Endothelial cell of umbilical vein (primary cell): Measurements from ENCODE around the gene HECTD1. TPM values are rescaled to one million over a fixed set of nuclear protein-coding genes. Genes with fewer than 3 reads are reported as not detected.

Experiments used
- BruUV-seq: library from RNA; stranded (reverse); fragments of 400-500 nt; replicated peaks from 2 replicates; lab custom pipeline; 2021; lab: Mats Ljungman, UMichigan
- CTCF ChIA-PET: fragments of 300-600, 350-600 bp; sonication (Branson Sonifier 250); formaldehyde crosslinking; loops from one replicate; lab custom pipeline; 2021; ENCODE audit warnings: antibody characterized with exemption, inconsistent platforms; lab: Charles Lee
- POLR2A ChIA-PET: fragments of 300-600, 350-600 bp; sonication (Branson Sonifier 250); formaldehyde crosslinking; loops from one replicate; lab custom pipeline; 2021; ENCODE audit warnings: antibody characterized with exemption, inconsistent platforms; lab: Charles Lee
- DNase-seq: peaks from one replicate; pipeline ENCODE4 v3.0.0-alpha.2; 2011; ENCODE audit warnings: low read depth, low spot score
- FAIRE-seq: peaks from 2 replicates; lab custom pipeline; 2011; peaks lifted over from hg19 to GRCh38; lab: Jason Lieb, UNC
- H2AFZ ChIP-seq: 2 replicates; pipeline ENCODE4 v1.6.0; 2012; ENCODE audit warnings: low read depth, low read length, control low read depth, inconsistent platforms
- H3K27ac ChIP-seq: 2 replicates; pipeline ENCODE4 v1.5.1; 2011; ENCODE audit warnings: low read depth, mild to moderate bottlenecking, control low read depth, low read length, moderate library complexity; ENCODE audit not compliant: insufficient read depth
- H3K27me3 ChIP-seq, 2 experiments: 2 replicates each; pipeline versions ENCODE4 v1.6.0 to v1.6.1; 2011; ENCODE audit warnings: low read length in 2 of 2, mixed read lengths in 1 of 2; ENCODE audit not compliant: control insufficient read depth in 2 of 2, insufficient read depth in 2 of 2
- H3K36me3 ChIP-seq, 2 experiments: 2 replicates in 1 of 2; 3 replicates in 1 of 2; pipeline ENCODE4 v1.5.1; 2011; ENCODE audit warnings: low read length in 2 of 2, mild to moderate bottlenecking in 1 of 2, moderate library complexity in 1 of 2; ENCODE audit not compliant: control insufficient read depth in 2 of 2, insufficient read depth in 2 of 2; ENCODE audit errors: extremely low read depth in 1 of 2
- H3K4me1 ChIP-seq: 3 replicates; pipeline ENCODE4 v1.5.1; 2011; ENCODE audit warnings: mild to moderate bottlenecking, low read length; ENCODE audit not compliant: control insufficient read depth, insufficient read depth; ENCODE audit errors: extremely low read depth
- H3K4me2 ChIP-seq: 2 replicates; pipeline ENCODE4 v1.6.1; 2011; ENCODE audit warnings: low read length, control low read depth, mixed read lengths; ENCODE audit not compliant: insufficient read depth
- H3K4me3 ChIP-seq, 3 experiments: fragments of 200-600 bp in 1 of 3; sonication (generic), shearing (Covaris generic) in 1 of 3; replicated peaks in 1 of 3; 2 replicates each; pipeline ENCODE4 v1.5.1; 2011 to 2016; ENCODE audit warnings: control low read depth in 3 of 3, low read length in 3 of 3, mild to moderate bottlenecking in 2 of 3, inconsistent platforms in 1 of 3, low read depth in 1 of 3, moderate library complexity in 1 of 3; ENCODE audit not compliant: insufficient read depth in 1 of 3
- H3K79me2 ChIP-seq: 2 replicates; pipeline ENCODE4 v1.6.0; 2012; ENCODE audit warnings: low read length, inconsistent platforms; ENCODE audit not compliant: control insufficient read depth, insufficient read depth
- H3K9ac ChIP-seq: replicated peaks from 2 replicates; pipeline ENCODE3; 2011; ENCODE audit warnings: low read length, control low read depth; ENCODE audit not compliant: insufficient read depth; ENCODE audit errors: extremely low read depth
- H3K9me1 ChIP-seq: replicated peaks from 3 replicates; pipeline ENCODE4 v1.6.0; 2011; ENCODE audit warnings: mild to moderate bottlenecking, low read length; ENCODE audit not compliant: control insufficient read depth, insufficient read depth; ENCODE audit errors: extremely low read depth
- H3K9me3 ChIP-seq: replicated peaks from 2 replicates; pipeline ENCODE4 v1.5.1; 2012; ENCODE audit warnings: low read length, inconsistent platforms; ENCODE audit not compliant: control insufficient read depth, insufficient read depth
- H4K20me1 ChIP-seq: replicated peaks from 2 replicates; pipeline ENCODE3; 2011; ENCODE audit warnings: mild to moderate bottlenecking, low read length; ENCODE audit not compliant: control insufficient read depth, insufficient read depth; ENCODE audit errors: extremely low read depth
- EZH2 ChIP-seq: IDR thresholded peaks from 2 replicates; pipeline ENCODE4 v1.6.1; 2012; ENCODE audit warnings: borderline replicate concordance, low read depth, mild to moderate bottlenecking, moderate library complexity, low read length, inconsistent platforms; ENCODE audit not compliant: severe bottlenecking
- FOS ChIP-seq: IDR thresholded peaks from 2 replicates; pipeline ENCODE4 v1.6.1; 2011; ENCODE audit warnings: mild to moderate bottlenecking, low read length, moderate library complexity, borderline replicate concordance; ENCODE audit not compliant: insufficient read depth
- GATA2 ChIP-seq: IDR thresholded peaks from 2 replicates; pipeline ENCODE4 v1.7.0; 2011; ENCODE audit warnings: low read depth, mild to moderate bottlenecking, moderate library complexity, mixed read lengths, low read length; ENCODE audit not compliant: insufficient read length, insufficient read depth
- JUN ChIP-seq: IDR thresholded peaks from 2 replicates; pipeline ENCODE4 v1.6.1; 2011; ENCODE audit warnings: borderline replicate concordance, low read depth; ENCODE audit not compliant: insufficient read length, insufficient read depth
- MYC ChIP-seq: IDR thresholded peaks from one replicate; pipeline ENCODE4 v1.6.1; 2011; ENCODE audit warnings: mild to moderate bottlenecking, low read depth, low read length
- POLR2A ChIP-seq: IDR thresholded peaks from 2 replicates; pipeline ENCODE4 v1.6.1; 2012; ENCODE audit warnings: low read depth, mild to moderate bottlenecking, control low read depth, low read length
- POLR2AphosphoS5 ChIP-seq: IDR thresholded peaks from 2 replicates; pipeline ENCODE4 v1.6.1; 2012; ENCODE audit warnings: low read depth, mild to moderate bottlenecking, control low read depth, low read length, moderate library complexity; ENCODE audit not compliant: insufficient read depth
- dilution Hi-C: fragments of 300-500 bp; cut with MboI; formaldehyde crosslinking; loops from one replicate; pipeline ENCODE4 v1.15.0; 2019; ENCODE audit warnings: low sequenced_read_pairs; ENCODE audit not compliant: extremely low pct_ligation_motif_present
- intact Hi-C: fragments of 100-400 bp; cut with micrococcal nuclease; formaldehyde crosslinking; loops from one replicate; pipeline ENCODE4 v1.10.0; 2022
- polyA plus RNA-seq, 4 experiments: library from polyadenylated mRNA; depleted of rRNA in 3 of 4; stranded (reverse) in 3 of 4; unstranded in 1 of 4; fragments of >200 nt; gene quantifications; 2 replicates each; pipeline versions ENCODE4 v1.2.1 to v1.2.3, GENCODE V29; 2011 to 2012; ENCODE audit warnings: missing spikeins in 1 of 4
- total RNA-seq: library from RNA; stranded (reverse); gene quantifications from 2 replicates; pipeline ENCODE4 v1.2.3, GENCODE V29; 2021
- TF ChIP-seq, protein P1 (sequence below): IDR thresholded peaks from 2 replicates; pipeline ENCODE4 v1.6.1; 2011; ENCODE audit not compliant: insufficient read depth, insufficient read length
- TF ChIP-seq, protein P2 (sequence below), 2 donors: IDR thresholded peaks; 1 replicate in 1 of 2; 2 replicates in 1 of 2; pipeline ENCODE4 v1.5.1; 2011; ENCODE audit warnings: low read length in 2 of 2, mild to moderate bottlenecking in 2 of 2, moderate library complexity in 2 of 2, control low read depth in 1 of 2, inconsistent platforms in 1 of 2, low read depth in 1 of 2; ENCODE audit not compliant: insufficient read depth in 1 of 2; ENCODE audit errors: extremely low read depth in 1 of 2

The HECTD1 gene
- total and polyA plus RNA-seq, 2 donors (not counting 3 experiments of a cell fraction or from before 2014, with no cell fraction given), result 67.9 to 181 TPM

DNA sequence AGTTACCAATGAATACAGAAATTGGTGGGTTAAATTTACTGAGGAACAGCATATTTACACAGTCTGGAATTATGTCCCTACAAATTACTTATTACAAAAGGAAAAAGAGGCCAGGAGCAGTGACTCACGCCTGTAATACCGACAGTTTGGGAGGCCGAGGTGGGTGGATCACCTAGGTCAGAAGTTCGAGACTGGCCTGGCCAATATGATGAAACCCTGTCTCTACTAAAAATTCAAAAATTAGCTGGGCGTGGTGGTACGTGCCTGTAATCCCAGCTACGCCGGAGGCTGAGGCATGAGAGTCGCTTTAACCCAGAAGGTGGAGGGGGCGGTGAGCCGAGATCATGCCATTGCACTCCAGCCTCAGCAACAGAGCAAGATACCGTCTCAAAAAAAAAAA is 52.6 kb downstream of the HECTD1 start:
- Histone ChIP-seq H2AFZ (no peak overlapping the region), H3K4me1 (no peaks in the 10 kb centered on the region), H3K27me3 (no peaks in the 10 kb centered on the region), H3K9me3 (no peaks in the 10 kb centered on the region), H3K36me3 (peaks cover 8 to 24% of the 10 kb centered on the region in 2 experiments), H4K20me1 (peaks cover 2% of the 10 kb centered on the region), H3K79me2 (no peaks in the 10 kb centered on the region), H3K4me3 (no peak overlapping the region), H3K4me2 (no peak overlapping the region), H3K27ac (no peak overlapping the region), H3K9me1 (no peaks in the 10 kb centered on the region), H3K9ac (no peak overlapping the region)
- POLR2A ChIA-PET, result no interaction called here
- no TSS peak for BruUV-seq
- dilution Hi-C loops (no loop called here), intact Hi-C loops (no loop called here)
- FAIRE-seq (peak; percentile 21), DNase-seq (no peak)
- TF ChIP-seq POLR2AphosphoS5 (no peak), JUN (no peak), POLR2A (no peak), MYC (no peak), EZH2 (no peak), GATA2 (no peak), FOS (no peak)
- TF ChIP-seq, protein P1, sequence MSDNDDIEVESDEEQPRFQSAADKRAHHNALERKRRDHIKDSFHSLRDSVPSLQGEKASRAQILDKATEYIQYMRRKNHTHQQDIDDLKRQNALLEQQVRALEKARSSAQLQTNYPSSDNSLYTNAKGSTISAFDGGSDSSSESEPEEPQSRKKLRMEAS, result no peak
- TF ChIP-seq, protein P2, sequence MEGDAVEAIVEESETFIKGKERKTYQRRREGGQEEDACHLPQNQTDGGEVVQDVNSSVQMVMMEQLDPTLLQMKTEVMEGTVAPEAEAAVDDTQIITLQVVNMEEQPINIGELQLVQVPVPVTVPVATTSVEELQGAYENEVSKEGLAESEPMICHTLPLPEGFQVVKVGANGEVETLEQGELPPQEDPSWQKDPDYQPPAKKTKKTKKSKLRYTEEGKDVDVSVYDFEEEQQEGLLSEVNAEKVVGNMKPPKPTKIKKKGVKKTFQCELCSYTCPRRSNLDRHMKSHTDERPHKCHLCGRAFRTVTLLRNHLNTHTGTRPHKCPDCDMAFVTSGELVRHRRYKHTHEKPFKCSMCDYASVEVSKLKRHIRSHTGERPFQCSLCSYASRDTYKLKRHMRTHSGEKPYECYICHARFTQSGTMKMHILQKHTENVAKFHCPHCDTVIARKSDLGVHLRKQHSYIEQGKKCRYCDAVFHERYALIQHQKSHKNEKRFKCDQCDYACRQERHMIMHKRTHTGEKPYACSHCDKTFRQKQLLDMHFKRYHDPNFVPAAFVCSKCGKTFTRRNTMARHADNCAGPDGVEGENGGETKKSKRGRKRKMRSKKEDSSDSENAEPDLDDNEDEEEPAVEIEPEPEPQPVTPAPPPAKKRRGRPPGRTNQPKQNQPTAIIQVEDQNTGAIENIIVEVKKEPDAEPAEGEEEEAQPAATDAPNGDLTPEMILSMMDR (IDR thresholded peaks at IDR 0.05; ENCODE audit: extremely low read depth in 1 of 2, insufficient read depth in 1 of 2, low read depth in 1 of 2, low read length in 2 of 2), result no peak
- CTCF ChIA-PET, result no interaction called here
